Coronary artery (tissue), 2 donors: ENCODE data around the gene UMOD.
A peak's percentile ranks its signal among the peaks of the same experiment; 100 is the strongest.

Source experiments
- DNase-seq: peaks from one replicate; pipeline ENCODE4 v3.0.0-alpha.2; 2017; ENCODE audit warnings: low spot score
- H3K27ac ChIP-seq, 2 donors: fragments of 200-600 bp; sonication (generic); one replicate each; pipeline ENCODE4 v1.5.1; 2016 to 2019
- H3K4me3 ChIP-seq: fragments of 200-600 bp; sonication (generic); 2 replicates; pipeline ENCODE4 v1.5.1; 2016; ENCODE audit warnings: mild to moderate bottlenecking, moderate library complexity
- CTCF ChIP-seq: fragments of 200-600 bp; sonication (generic); IDR thresholded peaks from one replicate; pipeline ENCODE4 v1.5.1; 2019; ENCODE audit warnings: antibody characterized with exemption

Gene UMOD

DNA sequence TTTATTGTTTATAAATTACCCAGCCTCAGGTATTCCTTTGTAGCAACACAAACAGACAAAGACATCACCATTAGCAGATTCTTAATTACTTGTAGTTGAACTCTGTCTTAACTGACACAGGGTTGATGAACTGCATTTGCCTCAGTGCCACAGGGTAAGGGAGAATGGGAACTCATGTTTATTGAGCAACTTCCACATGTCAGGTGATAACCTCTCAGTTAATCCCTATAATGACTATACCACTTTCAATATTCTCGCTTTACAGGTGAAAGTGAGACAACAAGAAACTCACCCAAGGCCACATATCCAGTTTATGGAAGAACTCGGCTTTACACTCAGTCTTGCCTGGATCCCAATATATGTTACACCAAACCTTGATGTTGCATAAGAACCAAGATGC is 43.4 kb upstream of the UMOD start:
- Histone ChIP-seq H3K27ac (no peak overlapping the region), H3K4me3 (no peak overlapping the region)
- no peak for TF ChIP-seq CTCF
- no peak for DNase-seq

DNA sequence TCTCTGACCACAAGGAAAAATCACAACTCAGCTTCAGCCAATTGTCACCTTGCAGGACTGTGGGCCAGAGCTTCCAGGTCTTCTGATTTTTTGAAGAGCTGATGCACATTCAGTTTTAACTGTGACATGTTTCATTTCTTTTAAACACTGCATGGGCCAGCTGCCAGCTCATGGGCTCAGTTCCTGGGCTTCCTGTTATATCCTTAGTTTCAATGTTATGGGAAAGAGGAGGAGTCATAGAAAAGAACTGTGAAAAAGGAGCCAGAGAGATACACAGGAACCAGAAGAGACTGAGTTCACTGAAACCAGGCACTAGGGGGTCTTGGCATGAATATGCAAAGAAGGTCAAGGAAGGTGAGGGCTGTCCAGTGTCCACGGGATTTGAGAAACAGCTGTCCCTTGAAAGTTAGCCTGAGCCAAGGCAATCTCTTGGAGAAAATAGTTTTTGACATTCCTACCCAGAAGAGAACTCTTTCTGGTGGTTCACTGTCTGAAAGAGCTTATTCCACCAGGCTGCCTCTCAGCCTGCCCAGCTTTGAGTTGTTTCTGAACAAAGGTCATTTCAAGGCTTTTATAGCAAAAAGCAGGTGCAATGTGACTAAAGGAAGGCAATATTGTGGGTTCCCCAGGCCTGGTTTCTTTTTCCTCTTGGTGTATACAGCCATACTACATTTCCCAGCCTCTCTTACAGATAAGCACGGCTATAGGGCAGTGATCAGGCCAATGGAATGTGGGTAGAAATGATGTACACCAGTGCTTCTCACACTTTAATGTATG is 41.5 kb upstream of the UMOD start:
- TF ChIP-seq CTCF = no peak
- H3K4me3 ChIP-seq = no peak overlapping the region
- DNase-seq = no peak
- H3K27ac ChIP-seq = no peak overlapping the region

GRCh38 chr16:20391045-20391444 is 38.5 kb upstream of the UMOD start:
- H3K4me3 ChIP-seq = no peak overlapping the region
- DNase-seq = no peak
- TF ChIP-seq CTCF = no peak
- H3K27ac ChIP-seq = no peak overlapping the region

- Histone ChIP-seq H3K4me3 (no peak overlapping the region), H3K27ac (no peak overlapping the region)
- no peak for DNase-seq
- no peak for TF ChIP-seq CTCF
Observed at GRCh38 chr16:20388854-20389253, 36.3 kb upstream of the UMOD start.

DNA sequence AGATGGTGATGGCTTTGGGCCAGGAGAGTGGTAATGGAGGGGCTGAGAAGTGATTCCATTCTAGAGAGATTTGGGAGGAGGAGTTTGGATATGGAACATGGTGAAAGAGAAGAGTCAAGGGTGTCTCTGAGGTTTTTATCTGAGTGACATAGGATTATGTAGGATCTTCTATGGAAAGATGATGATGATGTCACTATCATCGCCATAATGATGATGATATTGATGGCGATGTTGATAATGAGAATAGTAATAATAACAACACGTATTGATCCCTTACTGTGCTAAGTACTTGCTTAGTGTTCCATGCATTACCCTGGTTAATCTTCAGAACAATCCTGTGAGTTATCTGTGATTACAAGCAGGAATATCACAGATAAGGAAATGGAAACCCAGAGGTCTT is 35.5 kb upstream of the UMOD start:
- no peak for TF ChIP-seq CTCF
- H3K4me3 ChIP-seq = no peak overlapping the region
- no peak overlapping the region for H3K27ac ChIP-seq
- no peak for DNase-seq

DNA sequence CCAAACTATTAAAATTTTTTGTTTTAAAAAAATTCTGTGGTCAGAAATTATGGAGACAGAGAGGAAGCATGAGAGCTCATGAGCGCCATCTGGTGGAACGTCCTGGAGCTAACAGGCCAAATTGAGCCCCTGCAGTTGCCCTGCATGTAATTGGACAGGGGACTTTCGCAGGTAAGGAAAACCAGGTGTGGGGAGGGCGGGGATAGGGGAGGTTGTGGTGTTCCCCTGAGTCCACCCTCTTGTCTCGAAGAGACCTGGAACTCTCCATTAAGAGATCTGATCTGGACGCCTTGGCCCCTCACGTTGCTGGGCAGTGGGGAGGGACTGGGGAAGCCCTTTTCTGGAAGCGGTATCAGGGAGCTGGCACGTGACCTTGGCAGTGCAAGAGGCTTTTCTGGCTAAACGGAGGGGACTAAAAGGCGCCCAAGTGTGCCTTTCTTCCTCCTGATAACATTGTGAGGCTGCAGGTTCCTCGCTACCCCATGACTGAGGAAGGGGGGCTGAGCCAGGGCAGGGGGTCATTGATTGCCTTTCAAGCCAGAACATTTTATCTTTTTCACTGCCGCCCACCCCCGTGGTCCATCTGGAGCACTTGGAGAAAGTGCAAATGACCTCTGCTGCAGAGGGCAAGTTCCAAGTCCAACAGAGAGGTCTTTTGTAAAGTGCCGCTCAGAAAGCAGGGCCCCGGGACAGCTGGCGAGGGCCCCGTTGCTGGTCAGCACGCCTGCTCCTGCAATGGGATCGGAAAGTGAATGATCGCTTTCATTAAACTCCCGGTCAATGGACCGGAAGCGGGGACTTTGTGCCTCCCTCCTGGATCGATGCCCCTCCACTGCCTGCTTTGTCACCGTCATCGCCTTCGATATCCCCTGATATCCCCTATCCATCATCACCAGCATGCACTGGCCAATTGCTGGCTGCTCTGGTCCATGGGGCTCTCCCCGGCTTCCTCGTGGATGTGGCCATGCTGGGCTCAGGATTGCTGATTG is 33.6 kb upstream of the UMOD start:
- TF ChIP-seq CTCF = peak; percentile 67
- no peak overlapping the region for H3K27ac ChIP-seq
- peak overlapping the region; percentile 32 for H3K4me3 ChIP-seq
- DNase-seq = no peak
